Liver (tissue), 9 donors: ENCODE measurements around the gene FAM76B. TPM values are rescaled to one million over a fixed set of nuclear protein-coding genes. Genes with fewer than 3 reads are reported as not detected.

ENCODE experiments used
- DNase-seq: peaks from one replicate; pipeline ENCODE4 v3.0.0-alpha.2; 2017; ENCODE audit warnings: low spot score
- H3K27ac ChIP-seq, 2 donors: one replicate each; pipeline ENCODE4 v1.7.0; 2013; ENCODE audit warnings: inconsistent platforms in 2 of 2, low read length in 2 of 2, control low read depth in 1 of 2, low read depth in 1 of 2, mild to moderate bottlenecking in 1 of 2
- H3K27me3 ChIP-seq, 4 donors: one replicate each; pipeline versions ENCODE4 v1.6.1 to v1.7.0; 2013; ENCODE audit warnings: low read length in 3 of 4, inconsistent platforms in 1 of 4, mild to moderate bottlenecking in 1 of 4, moderate library complexity in 1 of 4; ENCODE audit not compliant: control insufficient read depth in 4 of 4, insufficient read depth in 4 of 4
- H3K36me3 ChIP-seq, 4 donors: one replicate each; pipeline versions ENCODE4 v1.6.1 to v1.7.0; 2013; ENCODE audit warnings: low read length in 3 of 4, mild to moderate bottlenecking in 3 of 4, low read depth in 1 of 4, moderate library complexity in 1 of 4; ENCODE audit not compliant: control insufficient read depth in 4 of 4, insufficient read depth in 3 of 4
- H3K4me1 ChIP-seq, 4 donors: one replicate each; pipeline versions ENCODE4 v1.6.1 to v1.7.0; 2013; ENCODE audit warnings: low read length in 3 of 4, mild to moderate bottlenecking in 3 of 4, moderate library complexity in 1 of 4; ENCODE audit not compliant: control insufficient read depth in 4 of 4, insufficient read depth in 4 of 4
- H3K4me3 ChIP-seq, 3 donors: one replicate each; pipeline versions ENCODE4 v1.6.1 to v1.7.0; 2013; ENCODE audit warnings: low read length in 3 of 3, control low read depth in 1 of 3, low read depth in 1 of 3, mild to moderate bottlenecking in 1 of 3
- H3K9ac ChIP-seq, 2 donors: one replicate each; pipeline ENCODE4 v1.7.0; 2013; ENCODE audit warnings: low read length in 2 of 2, mild to moderate bottlenecking in 2 of 2, moderate library complexity in 2 of 2, control low read depth in 1 of 2, low read depth in 1 of 2
- H3K9me3 ChIP-seq, 4 donors: one replicate each; pipeline versions ENCODE4 v1.6.1 to v1.7.0; 2013; ENCODE audit warnings: low read length in 3 of 4; ENCODE audit not compliant: control insufficient read depth in 4 of 4
- CTCF ChIP-seq: fragments of 150-350 bp; IDR thresholded peaks from 2 replicates; pipeline ENCODE4 v1.5.1; 2017; ENCODE audit warnings: improper control_type of control experiment, low read depth, low read length; ENCODE audit not compliant: missing input control
- EGR1 ChIP-seq, 2 donors: IDR thresholded peaks; 2 replicates each; pipeline ENCODE4 v1.6.1; 2016 to 2018; ENCODE audit warnings: antibody characterized with exemption in 2 of 2, low read depth in 2 of 2
- FOXA1 ChIP-seq: IDR thresholded peaks from 2 replicates; pipeline ENCODE4 v1.6.1; 2016; ENCODE audit warnings: antibody characterized with exemption
- FOXA2 ChIP-seq: IDR thresholded peaks from 2 replicates; pipeline ENCODE4 v1.6.1; 2016; ENCODE audit warnings: antibody characterized with exemption
- GABPA ChIP-seq, 2 donors: IDR thresholded peaks in 1 of 2; conservative IDR thresholded peaks in 1 of 2; 2 replicates each; pipeline ENCODE4 v1.6.1; 2016; ENCODE audit warnings: antibody characterized with exemption in 2 of 2, mild to moderate bottlenecking in 1 of 2, moderate library complexity in 1 of 2
- HNF4G ChIP-seq: IDR thresholded peaks from 2 replicates; pipeline ENCODE4 v1.6.1; 2016; ENCODE audit warnings: antibody characterized with exemption
- JUND ChIP-seq, 2 donors: IDR thresholded peaks; 2 replicates each; pipeline ENCODE4 v1.6.1; 2016; ENCODE audit warnings: antibody characterized with exemption in 2 of 2
- MAX ChIP-seq: IDR thresholded peaks from 2 replicates; pipeline ENCODE4 v1.6.1; 2016; ENCODE audit warnings: antibody characterized with exemption
- NR2F2 ChIP-seq: IDR thresholded peaks from 2 replicates; pipeline ENCODE4 v1.6.1; 2016; ENCODE audit warnings: antibody characterized with exemption
- RAD21 ChIP-seq, 2 donors: IDR thresholded peaks; 2 replicates each; pipeline ENCODE4 v1.6.1; 2016; ENCODE audit warnings: antibody characterized with exemption in 2 of 2, mild to moderate bottlenecking in 2 of 2
- RXRA ChIP-seq, 2 donors: IDR thresholded peaks; 2 replicates each; pipeline ENCODE4 v1.6.1; 2017 to 2018; ENCODE audit warnings: antibody characterized with exemption in 2 of 2, mild to moderate bottlenecking in 1 of 2
- SP1 ChIP-seq: IDR thresholded peaks from 2 replicates; pipeline ENCODE4 v1.6.1; 2018; ENCODE audit warnings: antibody characterized with exemption, mild to moderate bottlenecking
- TAF1 ChIP-seq: conservative IDR thresholded peaks from 2 replicates; pipeline ENCODE4 v1.6.1; 2016; ENCODE audit warnings: antibody characterized with exemption, mild to moderate bottlenecking
- YY1 ChIP-seq: IDR thresholded peaks from 2 replicates; pipeline ENCODE4 v1.6.1; 2016; ENCODE audit warnings: antibody characterized with exemption, mild to moderate bottlenecking
- ZBTB33 ChIP-seq: IDR thresholded peaks from 2 replicates; pipeline ENCODE4 v1.6.1; 2016; ENCODE audit warnings: antibody characterized with exemption
- WGBS: extraction: QIAGEN DNeasy Blood & Tissue Kit; methylation state at CpG from one replicate; pipeline ENCODE4 v1.1.7; 2013; 5-methylcytosine and 5-hydroxymethylcytosine counted together
- polyA plus RNA-seq, 2 donors: library from polyadenylated mRNA; stranded (reverse) in 1 of 2; unstranded in 1 of 2; fragments of 200-250 nt in 1 of 2; fragments of >200 nt in 1 of 2; fragmentation: Nextera tagmentation in 1 of 2; extraction: Ambion mirVana in 1 of 2; gene quantifications; one replicate each; pipeline versions ENCODE4 v1.2.1 to v1.2.3, GENCODE V29; 2013 to 2015
- total RNA-seq, 2 donors: library from RNA; depleted of rRNA; stranded (reverse); fragments of >200 nt; gene quantifications; one replicate each; pipeline ENCODE4 v1.2.3, GENCODE V29; 2014
- donor health status: healthy.
- donor health status: healthy.
- donor health status: healthy.
- donor health status: healthy.
- donor health status: healthy.

Gene FAM76B
- total and polyA plus RNA-seq, 4 donors, result 5.0 to 62.9 (median 19.3) TPM

- no peak for TF ChIP-seq HNF4G
- no peak for TF ChIP-seq YY1
- no peak for TF ChIP-seq ZBTB33
- no peak for TF ChIP-seq RAD21 (IDR thresholded peaks at IDR 0.05)
- TF ChIP-seq FOXA1, result no peak
- TF ChIP-seq SP1, result no peak
- no peak for TF ChIP-seq CTCF
- TF ChIP-seq NR2F2, result no peak
- no peak for TF ChIP-seq JUND (IDR thresholded peaks at IDR 0.05)
- 91% methylated on average over 1 of the region's 1 CpG for WGBS
- H3K4me1 ChIP-seq, result no peaks in the 10 kb centered on the region
- H3K4me3 ChIP-seq, result no peak overlapping the region
- H3K9ac ChIP-seq, result no peak overlapping the region
- H3K27ac ChIP-seq, result no peak overlapping the region
- H3K27me3 ChIP-seq, result no peaks in the 10 kb centered on the region
- peaks cover 4 to 45% (median 27%) of the 10 kb centered on the region in 4 donors for H3K36me3 ChIP-seq
- no peaks in the 10 kb centered on the region for H3K9me3 ChIP-seq
- no peak for DNase-seq
Observed at GRCh38 chr11:95833378-95833777, 43.8 kb upstream of the FAM76B start.

- H3K9me3 ChIP-seq, result no peaks in the 10 kb centered on the region
- no peaks in the 10 kb centered on the region for H3K4me1 ChIP-seq
- H3K36me3 ChIP-seq, result peaks cover 4 to 45% (median 32%) of the 10 kb centered on the region in 4 donors
- whole genome bisulfite sequencing, result 82% methylated on average over 3 of the region's 3 CpGs
- no peak overlapping the region for H3K9ac ChIP-seq
- no peak overlapping the region for H3K4me3 ChIP-seq
- H3K27me3 ChIP-seq, result no peaks in the 10 kb centered on the region
- H3K27ac ChIP-seq, result no peak overlapping the region
- TF ChIP-seq EGR1 (IDR thresholded peaks at IDR 0.05; ENCODE audit: low read depth in 2 of 2) (no peak), GABPA (IDR thresholded peaks at IDR 0.05 in 1 of 2, conservative IDR thresholded peaks at IDR 0.05 in 1 of 2) (no peak), CTCF (no peak), HNF4G (no peak), MAX (no peak), RXRA (IDR thresholded peaks at IDR 0.05) (no peak), SP1 (no peak), YY1 (no peak), FOXA2 (no peak), TAF1 (no peak)
- DNase-seq, result no peak
Observed at GRCh38 chr11:95832763-95833162, 43.2 kb upstream of the FAM76B start.
